Upper lobe of left lung (tissue), 6 donors: ENCODE results near the gene CUL7. TPM values are rescaled to one million over a fixed set of nuclear protein-coding genes. Genes with fewer than 3 reads are reported as not detected.

ENCODE experiments used
- ATAC-seq, 2 donors: fragments of 200-7000 bp; cut with Tn5 transposase; one replicate each; pipeline ENCODE4 v1.9.1; 2022; ENCODE audit warnings: mild to moderate bottlenecking in 2 of 2, moderate library complexity in 2 of 2; ENCODE audit not compliant: low FRiP score in 2 of 2
- DNase-seq, 2 donors: peaks; one replicate each; pipeline ENCODE4 v3.0.0-alpha.2; 2019 to 2020
- H3K27ac ChIP-seq, 4 donors: fragments of 200-600 bp; sonication (generic); one replicate each; pipeline ENCODE4 v1.5.1; 2016 to 2019
- H3K27me3 ChIP-seq, 4 donors: fragments of 200-600 bp; sonication (generic); one replicate each; pipeline ENCODE4 v1.5.1; 2017 to 2019
- H3K36me3 ChIP-seq, 4 donors: fragments of 200-600 bp; sonication (generic); one replicate each; pipeline ENCODE4 v1.5.1; 2016 to 2019
- H3K4me1 ChIP-seq, 4 donors: fragments of 200-600 bp; sonication (generic); one replicate each; pipeline ENCODE4 v1.5.1; 2018 to 2019
- H3K4me3 ChIP-seq, 4 donors: fragments of 200-600 bp; sonication (generic); one replicate each; pipeline ENCODE4 v1.5.1; 2017 to 2019; ENCODE audit warnings: mild to moderate bottlenecking in 2 of 4, moderate library complexity in 1 of 4
- H3K9me3 ChIP-seq, 4 donors: fragments of 200-600 bp; sonication (generic); one replicate each; pipeline ENCODE4 v1.5.1; 2018 to 2019
- EP300 ChIP-seq, 4 donors: sonication (generic); formaldehyde crosslinking; IDR thresholded peaks; one replicate each; pipeline ENCODE4 v1.5.1; 2017; ENCODE audit warnings: antibody characterized with exemption in 4 of 4, control low read depth in 2 of 4
- POLR2A ChIP-seq, 4 donors: fragments of 450-650 bp; IDR thresholded peaks; one replicate each; pipeline ENCODE4 v1.5.1; 2016 to 2017; ENCODE audit warnings: antibody characterized with exemption in 4 of 4, mild to moderate bottlenecking in 2 of 4
- POLR2AphosphoS5 ChIP-seq, 2 donors: sonication (generic); formaldehyde crosslinking; IDR thresholded peaks; one replicate each; pipeline ENCODE4 v1.5.1; 2017; ENCODE audit warnings: antibody characterized with exemption in 2 of 2
- WGBS, 2 donors: methylation state at CpG; one replicate each; pipeline ENCODE4 v1.1.5; 2017 to 2018; 5-methylcytosine and 5-hydroxymethylcytosine counted together
- total RNA-seq, 6 donors: library from RNA; depleted of rRNA in 4 of 6; stranded (reverse); fragments of >200 nt in 4 of 6; gene quantifications; one replicate each; pipeline versions ENCODE4 v1.1.0 to v1.2.1, GENCODE V29; 2016 to 2021
- TF ChIP-seq, protein P1 (sequence below), 6 experiments: fragments of 450-650 bp in 4 of 6; fragments of 200-600 bp in 2 of 6; sonication (generic) in 2 of 6; IDR thresholded peaks; one replicate each; pipeline ENCODE4 v1.5.1; 2016 to 2019; ENCODE audit warnings: antibody characterized with exemption in 6 of 6
- donor health status: DM: no; HTN: no; CAD: no; lungs with moderate emphysema.
- donor health status: DM: no; HTN: yes; CAD: no; lungs with severe emphysema.

Gene CUL7
- total RNA-seq, 6 donors from 2014 or later, result 16.0 to 35.6 (median 20.4) TPM

DNA sequence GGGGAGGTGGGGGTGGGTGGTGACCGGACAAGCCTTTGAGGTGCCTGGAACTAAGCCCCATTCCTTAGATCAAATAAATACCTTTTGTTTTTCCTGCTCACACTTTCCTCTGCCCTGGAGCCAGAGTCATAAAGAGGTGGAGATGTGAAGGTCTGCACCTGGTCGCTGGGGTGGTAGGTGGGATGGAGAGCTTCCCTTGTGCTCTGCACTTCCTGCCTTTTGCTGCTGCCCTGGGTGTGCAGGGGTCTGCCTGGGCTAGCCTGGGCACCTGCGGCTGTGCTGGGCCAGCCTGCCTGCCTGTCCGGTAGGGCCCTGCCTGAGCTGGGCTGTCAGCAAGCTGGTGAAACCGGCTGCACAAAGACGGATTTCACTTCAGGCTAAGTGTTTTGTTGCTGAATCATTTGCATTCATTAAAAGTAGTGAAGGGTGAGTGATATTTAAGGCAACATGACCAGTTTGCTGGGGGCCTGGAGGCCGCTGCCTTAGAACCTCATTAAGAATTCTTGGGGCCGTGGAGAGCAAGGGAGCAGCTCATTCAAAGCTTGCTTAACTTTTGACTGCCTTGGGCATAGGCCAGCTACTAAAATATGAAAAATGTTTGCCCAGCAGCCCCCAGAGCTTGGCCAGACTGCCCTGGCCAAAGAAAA lies 42.9 kb upstream of the CUL7 start:
- Histone ChIP-seq H3K4me3 (peak overlapping the region in 3 of 4 donors; percentile 0 to 32 (median 25)), H3K27ac (peak overlapping the region; percentile 67 to 86 (median 78)), H3K9me3 (no peaks in the 10 kb centered on the region), H3K4me1 (peaks cover 14 to 47% (median 40%) of the 10 kb centered on the region in 4 donors), H3K36me3 (no peaks in the 10 kb centered on the region), H3K27me3 (no peaks in the 10 kb centered on the region)
- TF ChIP-seq EP300 (IDR thresholded peaks at IDR 0.05), result no peak
- peak; percentile 11 to 38 for TF ChIP-seq POLR2AphosphoS5 (IDR thresholded peaks at IDR 0.05)
- TF ChIP-seq, protein P1, sequence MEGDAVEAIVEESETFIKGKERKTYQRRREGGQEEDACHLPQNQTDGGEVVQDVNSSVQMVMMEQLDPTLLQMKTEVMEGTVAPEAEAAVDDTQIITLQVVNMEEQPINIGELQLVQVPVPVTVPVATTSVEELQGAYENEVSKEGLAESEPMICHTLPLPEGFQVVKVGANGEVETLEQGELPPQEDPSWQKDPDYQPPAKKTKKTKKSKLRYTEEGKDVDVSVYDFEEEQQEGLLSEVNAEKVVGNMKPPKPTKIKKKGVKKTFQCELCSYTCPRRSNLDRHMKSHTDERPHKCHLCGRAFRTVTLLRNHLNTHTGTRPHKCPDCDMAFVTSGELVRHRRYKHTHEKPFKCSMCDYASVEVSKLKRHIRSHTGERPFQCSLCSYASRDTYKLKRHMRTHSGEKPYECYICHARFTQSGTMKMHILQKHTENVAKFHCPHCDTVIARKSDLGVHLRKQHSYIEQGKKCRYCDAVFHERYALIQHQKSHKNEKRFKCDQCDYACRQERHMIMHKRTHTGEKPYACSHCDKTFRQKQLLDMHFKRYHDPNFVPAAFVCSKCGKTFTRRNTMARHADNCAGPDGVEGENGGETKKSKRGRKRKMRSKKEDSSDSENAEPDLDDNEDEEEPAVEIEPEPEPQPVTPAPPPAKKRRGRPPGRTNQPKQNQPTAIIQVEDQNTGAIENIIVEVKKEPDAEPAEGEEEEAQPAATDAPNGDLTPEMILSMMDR (IDR thresholded peaks at IDR 0.05), result no peak
- TF ChIP-seq POLR2A (IDR thresholded peaks at IDR 0.05), result peak in 2 of 4 donors; percentile 34 to 59
- DNase-seq (peak; percentile 70 to 77), ATAC-seq (peak; percentile 49 to 91)
- 50 to 62% methylated on average over 4 to 8 of the region's 8 CpGs for WGBS, 2 donors

GRCh38 chr6:43095939-43096338 lies 42.3 kb upstream of the CUL7 start:
- Histone ChIP-seq H3K9me3 (no peaks in the 10 kb centered on the region), H3K27me3 (no peaks in the 10 kb centered on the region), H3K27ac (peak overlapping the region; percentile 67 to 86 (median 78)), H3K4me3 (peak overlapping the region in 3 of 4 donors; percentile 0 to 32 (median 25)), H3K36me3 (no peaks in the 10 kb centered on the region), H3K4me1 (peaks cover 14 to 51% (median 41%) of the 10 kb centered on the region in 4 donors)
- TF ChIP-seq EP300 (IDR thresholded peaks at IDR 0.05) (no peak), POLR2AphosphoS5 (IDR thresholded peaks at IDR 0.05) (no peak), POLR2A (IDR thresholded peaks at IDR 0.05) (no peak)
- TF ChIP-seq, protein P1 (IDR thresholded peaks at IDR 0.05), result no peak
- 41 to 55% methylated on average over 7 of the region's 7 CpGs for WGBS, 2 donors
- no peak for ATAC-seq
- DNase-seq, result no peak

DNA sequence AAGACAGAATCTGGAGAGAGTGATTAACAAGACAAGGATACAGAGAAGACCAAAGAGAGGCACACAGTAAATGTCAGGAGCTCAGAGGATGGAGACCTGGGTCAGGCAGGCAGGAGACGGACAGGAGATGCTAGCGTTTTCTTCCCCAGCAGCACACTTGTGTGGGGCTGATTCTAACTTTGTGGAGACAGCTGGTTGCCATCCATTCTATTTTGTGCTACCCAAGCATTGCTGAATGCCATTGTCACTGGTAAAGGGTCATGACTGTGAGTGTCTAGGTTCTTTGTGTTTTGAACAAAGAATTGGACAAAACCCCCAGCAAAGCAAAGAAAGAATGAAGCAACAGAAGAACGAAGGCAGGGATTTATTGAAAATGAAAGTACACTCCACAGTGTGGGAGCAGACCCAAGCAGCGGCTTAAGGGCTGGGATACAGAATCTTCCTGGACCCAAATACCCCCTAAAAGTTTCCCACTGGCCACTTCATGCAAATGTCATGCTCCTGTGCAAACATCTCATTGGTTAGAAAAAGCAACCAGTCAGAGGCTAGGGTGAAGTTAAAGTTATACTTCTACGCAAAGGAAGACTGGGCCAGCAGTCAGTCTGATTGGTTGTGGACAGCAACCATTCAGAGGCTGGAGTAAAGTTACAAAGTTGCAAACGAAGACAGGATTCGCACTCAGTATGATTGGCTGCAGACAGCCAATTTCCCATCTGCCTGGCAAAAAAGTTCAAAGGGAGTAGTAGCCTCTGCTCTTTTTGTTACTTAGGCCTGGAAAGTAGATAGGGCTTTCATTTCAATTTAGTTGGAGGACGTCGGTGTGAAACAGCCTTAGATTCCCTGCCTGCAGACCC lies 40.0 kb upstream of the CUL7 start:
- Histone ChIP-seq H3K36me3 (no peaks in the 10 kb centered on the region), H3K27ac (peak overlapping the region; percentile 48 to 72 (median 62)), H3K4me3 (peak overlapping the region in 3 of 4 donors; percentile 17 to 43 (median 42)), H3K9me3 (no peaks in the 10 kb centered on the region), H3K4me1 (peaks cover 21 to 67% (median 45%) of the 10 kb centered on the region in 4 donors), H3K27me3 (no peaks in the 10 kb centered on the region)
- 54 to 56% methylated on average over 9 of the region's 9 CpGs for WGBS, 2 donors
- peak in 1 of 2 donors; percentile 86 for ATAC-seq
- TF ChIP-seq, protein P1 (IDR thresholded peaks at IDR 0.05), result no peak
- TF ChIP-seq POLR2A (IDR thresholded peaks at IDR 0.05) (no peak), EP300 (IDR thresholded peaks at IDR 0.05) (no peak), POLR2AphosphoS5 (IDR thresholded peaks at IDR 0.05) (no peak)
- DNase-seq, result peak in 1 of 2 donors; percentile 59

DNA sequence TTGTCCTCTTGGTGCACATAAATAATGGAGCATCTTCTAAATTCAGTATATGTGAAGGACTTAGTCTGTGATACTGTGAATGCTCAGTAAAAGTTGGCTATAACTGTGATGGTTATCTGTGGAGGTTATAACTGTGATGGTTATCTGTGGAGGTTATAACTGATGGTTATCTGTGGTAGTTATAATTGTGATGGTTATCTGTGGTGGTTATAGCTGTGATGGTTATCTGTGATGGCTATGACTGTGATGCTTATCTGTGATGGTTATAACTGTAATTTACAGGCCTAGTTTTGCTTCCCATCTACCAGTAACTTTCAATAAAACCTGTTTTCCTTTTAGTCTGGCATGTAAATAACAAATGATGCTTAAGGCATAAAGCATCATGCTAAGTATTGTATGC lies 39.0 kb upstream of the CUL7 start:
- TF ChIP-seq, protein P1 (IDR thresholded peaks at IDR 0.05), result no peak
- no peak for TF ChIP-seq EP300 (IDR thresholded peaks at IDR 0.05)
- no peak for TF ChIP-seq POLR2AphosphoS5 (IDR thresholded peaks at IDR 0.05)
- TF ChIP-seq POLR2A (IDR thresholded peaks at IDR 0.05), result no peak
- H3K27ac ChIP-seq, result peak overlapping the region in 1 of 4 donors; percentile 85
- no peak overlapping the region for H3K4me3 ChIP-seq
- ATAC-seq (no peak), DNase-seq (no peak)
- H3K27me3 ChIP-seq, result no peaks in the 10 kb centered on the region
- H3K9me3 ChIP-seq, result no peaks in the 10 kb centered on the region
- H3K4me1 ChIP-seq, result peaks cover 21 to 77% (median 46%) of the 10 kb centered on the region in 4 donors
- H3K36me3 ChIP-seq, result no peaks in the 10 kb centered on the region
